HUDEP-2 (cell line): ENCODE measurements around the gene CAPSL.
"Not testable (repeated sequence)": the region's sequence is repeated elsewhere in the genome, so short reads cannot be mapped to it uniquely, and the experiment has no call there.

Experiments
- DNase-seq, 76 experiments: peaks; one replicate each; lab custom pipeline; 2025; ENCODE audit not compliant: unreplicated experiment in 76 of 76; lab: John Stamatoyannopoulos, UW

Gene CAPSL

DNA sequence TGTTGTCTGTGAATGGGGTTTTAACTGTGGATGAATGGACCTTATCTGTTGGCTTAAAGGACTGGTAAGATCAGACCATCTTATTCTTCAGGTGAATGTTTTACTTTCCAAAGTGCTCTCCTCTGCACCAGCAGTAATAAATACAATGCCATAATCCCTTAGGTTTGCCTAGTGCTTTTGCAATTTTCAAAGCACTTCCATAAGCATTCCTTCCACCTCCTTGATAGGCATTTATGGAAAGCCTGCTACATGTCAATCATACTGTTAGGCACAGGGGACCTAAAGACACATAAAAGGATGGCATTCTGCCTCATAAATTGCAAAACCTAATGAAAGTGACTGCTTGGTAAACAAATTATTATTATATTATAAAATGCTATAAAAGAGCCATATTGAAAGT lies 60.3 kb downstream of the CAPSL start:
- DNase-seq: no peak

DNA sequence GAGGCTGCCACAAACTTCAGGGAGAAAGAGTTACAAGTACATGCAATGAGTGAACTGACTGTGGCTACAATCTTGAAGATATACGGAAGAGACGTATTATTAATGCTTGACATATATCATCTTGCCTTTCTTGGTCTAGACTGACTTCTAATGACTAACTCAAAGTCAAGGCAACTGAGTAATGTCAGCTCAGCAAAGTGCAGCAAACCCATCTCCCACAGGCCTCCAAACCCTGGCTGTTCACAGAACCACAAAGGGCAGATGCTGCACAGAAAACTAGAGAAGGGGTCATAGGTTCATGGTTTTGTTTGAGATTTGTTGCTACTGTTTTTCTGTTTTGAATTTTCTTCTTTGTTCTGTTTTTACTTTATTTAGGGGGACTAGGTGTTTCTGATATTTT lies 60.8 kb downstream of the CAPSL start:
- no peak for DNase-seq

DNA sequence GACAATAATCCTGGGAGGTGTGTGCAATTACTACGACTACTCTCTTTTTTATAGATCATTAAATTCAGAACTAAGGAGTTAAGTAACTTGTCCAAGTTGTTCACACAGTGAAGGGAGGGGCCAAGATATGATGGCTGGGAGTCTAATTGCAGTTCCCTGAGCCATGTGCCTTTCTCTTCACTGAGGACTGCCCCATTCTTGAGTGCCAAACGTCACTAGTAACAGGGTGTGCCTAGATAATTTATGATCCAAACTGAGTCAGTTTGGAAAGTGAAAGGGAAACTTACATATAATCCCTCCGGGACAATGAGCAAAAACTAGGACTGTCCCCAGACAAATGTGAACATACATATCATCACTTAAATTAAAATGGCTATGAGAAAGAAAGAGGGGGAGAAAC lies 61.5 kb downstream of the CAPSL start:
- no peak for DNase-seq

DNA sequence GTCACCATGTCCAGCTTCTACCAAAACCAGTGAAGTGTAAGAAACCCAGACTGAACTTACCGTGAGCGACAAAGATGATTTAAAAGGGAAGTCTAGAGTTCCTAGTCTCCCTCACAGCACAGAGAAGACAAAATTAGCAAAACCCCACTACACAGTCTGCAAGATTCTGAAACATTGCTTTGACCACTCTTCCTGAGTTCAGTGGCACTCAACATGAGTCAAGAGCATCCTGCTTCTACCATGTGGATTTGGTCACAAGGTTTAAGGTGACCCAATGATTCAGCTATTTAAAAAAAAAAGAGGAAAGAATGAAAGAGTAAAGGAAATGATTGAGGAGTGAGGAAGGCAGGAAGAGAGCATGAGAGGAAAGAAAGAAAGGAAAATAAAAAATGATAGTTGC lies 62.0 kb downstream of the CAPSL start:
- DNase-seq: no peak

DNA sequence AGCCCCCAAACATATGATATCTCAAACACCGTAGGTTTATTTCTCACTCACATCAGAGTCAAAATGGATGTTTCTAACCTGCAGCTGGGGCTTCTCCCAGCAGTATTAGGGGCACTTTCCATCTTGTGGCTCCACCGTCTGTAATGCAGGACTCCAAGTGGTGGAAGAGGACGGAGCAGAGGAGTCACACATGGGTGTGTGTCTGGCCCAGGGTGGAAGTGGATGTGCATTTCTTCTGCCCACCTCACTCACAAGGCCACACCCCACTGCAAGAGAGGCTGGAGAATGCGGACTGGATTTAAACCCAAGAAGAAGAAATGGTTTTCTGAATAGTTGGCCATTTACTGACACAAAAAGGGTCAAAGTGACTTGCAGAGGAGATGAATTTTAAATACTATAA lies 67.8 kb downstream of the CAPSL start:
- DNase-seq: no peak

DNA sequence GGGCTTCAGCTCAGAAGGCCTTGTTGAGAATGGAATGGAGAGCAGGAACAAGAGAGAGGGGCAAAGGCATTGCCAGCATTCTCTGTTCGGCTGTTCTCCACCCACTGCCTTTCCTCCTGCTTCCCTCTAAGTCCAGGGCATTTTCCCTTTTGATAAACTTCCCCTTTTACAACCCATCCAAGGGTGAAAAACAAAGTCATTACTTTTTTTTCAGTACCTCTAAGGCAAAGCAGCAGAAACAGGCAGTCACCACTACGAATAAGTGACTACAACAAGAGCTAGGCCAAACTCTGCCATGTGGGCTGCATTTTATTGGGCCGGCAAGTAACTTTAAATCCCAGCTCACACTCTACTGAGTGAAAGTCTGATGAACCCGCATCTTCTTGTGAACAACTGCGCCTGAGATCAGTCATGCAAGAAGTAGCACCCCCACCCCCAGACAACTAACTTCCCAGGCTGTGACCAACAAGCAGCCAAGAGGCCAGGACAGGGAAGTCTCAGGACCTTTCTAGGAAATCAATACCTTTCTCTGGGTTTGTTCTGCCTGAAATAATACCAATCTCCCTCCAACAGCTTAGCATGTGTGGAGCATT lies 68.6 kb downstream of the CAPSL start:
- no peak for DNase-seq

DNA sequence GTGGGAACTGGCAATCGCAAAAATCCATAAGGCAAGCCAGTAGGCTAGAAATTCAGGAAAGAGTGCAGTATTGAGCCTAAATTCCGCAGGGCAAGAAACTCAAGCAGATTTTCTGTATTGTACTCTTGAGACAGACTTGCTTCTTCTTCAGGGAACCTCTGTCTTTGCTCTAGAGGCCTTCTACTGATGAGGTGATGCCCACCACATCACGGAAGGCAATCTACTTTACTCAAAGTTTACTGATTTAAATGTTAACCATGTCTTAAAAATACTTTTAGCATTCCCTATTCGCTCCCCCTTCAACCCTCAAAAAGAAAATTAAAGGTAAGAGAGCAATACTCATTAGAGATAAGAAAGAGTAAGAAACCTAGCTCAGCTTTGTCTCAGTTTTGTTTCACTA lies 70.4 kb downstream of the CAPSL start:
- no peak for DNase-seq

DNA sequence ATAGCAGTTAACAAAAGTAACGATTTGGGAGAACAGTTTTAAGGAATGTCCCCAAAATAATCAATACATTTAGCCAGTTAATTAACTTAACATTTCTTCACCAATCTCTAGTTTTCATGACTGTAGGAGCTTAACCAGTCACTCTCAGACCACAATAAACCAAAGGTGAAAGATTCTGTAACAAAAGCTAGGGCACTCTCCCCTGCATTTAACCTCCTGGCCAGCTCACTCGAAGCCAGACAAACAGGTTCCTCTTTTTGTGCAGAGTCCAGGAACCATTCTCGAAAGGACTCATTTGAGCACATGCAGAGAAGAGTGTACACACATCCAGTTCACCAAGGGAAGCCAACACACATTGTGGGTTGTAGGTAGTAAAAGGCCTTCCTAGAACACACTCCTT lies 75.3 kb downstream of the CAPSL start:
- DNase-seq: no peak

DNA sequence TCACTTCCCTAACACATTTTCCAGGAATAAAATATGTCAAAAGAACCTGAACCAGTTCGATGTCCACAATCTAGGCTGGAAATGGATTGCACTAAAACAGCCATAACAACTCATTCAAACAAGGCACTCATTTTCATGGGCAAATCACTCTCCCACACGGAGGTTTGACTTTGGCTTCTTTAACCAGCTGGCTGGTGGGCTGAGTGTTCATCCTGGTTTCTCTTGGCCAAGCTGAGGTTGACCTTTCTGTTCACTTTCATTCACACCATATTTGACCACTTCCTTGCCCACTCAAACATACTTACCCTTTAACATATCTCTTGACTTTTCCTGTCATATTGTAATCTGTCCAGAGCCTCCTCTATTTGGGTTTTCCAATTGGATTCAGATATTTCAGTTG lies 76.3 kb downstream of the CAPSL start:
- DNase-seq: no peak

DNA sequence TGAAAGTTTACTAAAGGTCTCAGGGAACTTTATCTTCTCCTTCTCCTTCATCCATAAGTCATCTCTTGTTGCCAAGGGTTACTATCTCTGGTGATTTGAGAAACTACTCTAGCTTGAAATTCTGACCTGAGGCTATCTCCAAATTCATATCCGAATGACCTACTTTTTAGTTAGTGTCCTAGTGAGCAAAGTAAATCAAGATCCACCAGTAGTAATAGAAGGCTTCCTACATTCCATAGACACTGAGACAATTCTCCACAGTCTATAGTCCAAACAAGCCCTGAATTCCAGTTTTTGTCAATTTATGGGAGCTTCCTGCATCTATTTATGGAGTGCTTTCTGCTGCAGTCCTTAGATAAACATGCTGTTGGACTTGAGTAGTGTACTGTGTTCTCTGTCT lies 76.7 kb downstream of the CAPSL start:
- DNase-seq: no peak

DNA sequence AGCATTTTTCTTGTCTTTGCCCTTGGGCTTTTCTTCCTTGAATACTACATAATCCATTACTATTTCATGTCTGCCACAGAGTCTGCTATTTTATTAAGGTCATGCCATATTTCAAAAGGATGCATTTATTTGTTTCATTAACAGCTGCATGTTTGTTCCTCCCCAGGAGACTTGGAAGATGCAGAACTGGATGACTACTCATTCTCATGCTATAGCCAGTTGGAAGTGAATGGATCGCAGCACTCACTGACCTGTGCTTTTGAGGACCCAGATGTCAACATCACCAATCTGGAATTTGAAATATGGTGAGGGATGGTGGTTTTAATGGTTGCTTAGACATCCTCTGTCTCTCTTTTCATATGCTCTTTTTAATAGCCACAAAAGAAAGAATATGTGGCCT lies 77.7 kb downstream of the CAPSL start:
- DNase-seq: no peak

DNA sequence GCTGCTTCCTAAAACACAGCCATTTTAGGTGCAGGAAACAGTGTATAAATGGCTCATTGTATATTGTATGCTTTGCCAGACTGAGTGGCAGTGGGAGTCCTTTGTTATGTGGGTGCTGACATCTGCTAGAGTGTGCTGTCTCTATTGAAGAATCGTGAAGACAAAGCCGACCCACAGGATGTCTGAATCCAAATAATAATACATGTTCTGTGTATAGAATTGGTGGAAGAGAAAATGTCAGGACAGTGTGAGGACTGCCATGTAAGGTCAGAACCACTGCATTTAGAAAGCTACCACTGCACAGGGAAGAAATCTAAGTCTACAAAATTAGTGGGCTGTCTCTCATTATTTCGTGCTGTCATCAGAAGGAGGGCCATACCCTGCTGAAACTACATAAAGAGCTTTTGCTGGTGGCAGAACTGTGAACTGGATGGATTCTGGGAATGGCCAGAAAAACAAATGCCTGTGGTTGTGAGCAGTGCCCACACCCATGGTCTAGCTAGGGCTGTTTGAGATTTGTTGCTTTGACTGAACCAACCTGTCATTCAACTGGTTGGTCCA lies 79.2 kb downstream of the CAPSL start:
- DNase-seq: no peak

DNA sequence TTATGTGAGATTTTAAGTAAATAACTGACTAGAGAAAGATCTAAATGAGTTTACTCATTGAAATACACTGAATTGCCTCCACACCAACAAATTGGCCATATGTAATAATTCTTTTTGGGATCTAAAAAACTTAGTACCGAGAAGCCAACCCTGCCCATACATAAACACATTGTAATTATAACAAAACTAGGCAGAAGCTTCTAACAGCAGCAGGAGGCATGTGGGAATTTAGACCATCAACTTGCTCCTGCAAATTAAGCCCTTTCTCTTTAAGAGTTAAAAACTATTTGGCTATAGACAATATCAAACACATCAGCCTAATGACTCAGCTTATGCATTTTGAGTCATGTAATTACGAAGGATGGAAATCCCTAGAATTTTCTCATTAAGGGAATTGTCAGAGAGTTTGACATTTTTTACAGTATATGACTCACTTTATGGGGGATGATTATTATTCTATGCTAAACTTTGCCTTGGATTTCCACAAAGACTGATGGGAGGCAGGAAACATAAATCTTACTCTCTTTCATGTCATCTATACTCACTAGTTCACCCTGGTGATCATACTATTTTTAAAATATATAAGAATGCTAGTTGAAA lies 80.7 kb downstream of the CAPSL start:
- no peak for DNase-seq

DNA sequence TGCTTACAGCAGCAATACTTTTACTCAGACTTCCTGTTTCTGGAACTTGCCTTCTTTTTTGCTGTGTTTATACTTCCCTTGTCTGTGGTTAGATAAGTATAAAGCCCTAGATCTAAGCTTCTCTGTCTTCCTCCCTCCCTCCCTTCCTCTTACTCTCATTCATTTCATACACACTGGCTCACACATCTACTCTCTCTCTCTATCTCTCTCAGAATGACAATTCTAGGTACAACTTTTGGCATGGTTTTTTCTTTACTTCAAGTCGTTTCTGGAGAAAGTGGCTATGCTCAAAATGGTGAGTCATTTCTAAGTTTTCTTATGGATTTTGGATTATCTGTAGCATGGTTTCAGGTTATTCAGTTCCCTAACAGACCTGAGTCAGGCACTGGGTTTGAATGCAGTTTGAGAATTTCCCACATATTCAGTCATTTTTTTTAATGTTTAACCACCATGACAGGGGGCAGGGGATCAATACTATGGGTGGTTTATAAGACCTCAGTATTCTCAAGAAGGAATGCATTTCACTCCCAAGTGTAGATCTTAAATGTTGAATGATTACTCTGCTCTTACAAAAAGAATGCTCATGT lies 81.6 kb downstream of the CAPSL start, which contains the start of gene IL7R:
Gene IL7R, plus strand, starts transcription at position 127 of the 587 bp plus-strand sequence. Its CDS starts 87 bp downstream, at position 214.
- no peak for DNase-seq

DNA sequence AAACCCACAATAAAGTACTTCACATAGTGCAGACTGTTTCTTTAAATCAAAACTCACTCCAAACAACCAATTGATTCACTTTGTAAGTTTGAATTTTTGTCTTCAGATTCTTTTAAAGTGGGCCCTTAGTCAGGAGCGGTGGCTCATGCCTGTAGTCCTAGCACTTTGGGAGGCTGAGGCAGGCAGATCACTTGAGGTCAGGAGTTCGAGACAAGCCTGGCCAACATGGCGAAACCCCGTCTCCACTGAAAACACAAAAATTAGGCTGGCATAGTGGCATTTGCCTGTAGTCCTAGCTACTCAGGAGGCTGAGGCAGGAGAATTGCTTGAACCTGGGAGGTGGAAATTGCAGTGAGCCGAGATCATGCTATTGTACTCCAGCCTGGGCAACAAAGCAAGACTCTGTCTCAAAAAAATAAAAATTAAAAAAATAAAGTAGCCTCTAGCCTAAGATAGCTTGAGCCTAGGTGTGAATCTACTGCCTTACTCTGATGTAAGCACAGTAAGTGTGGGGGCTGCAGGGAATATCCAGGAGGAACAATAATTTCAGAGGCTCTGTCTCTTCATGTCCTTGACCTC lies 82.1 kb downstream of the CAPSL start:
- not testable (repeated sequence) for DNase-seq

DNA sequence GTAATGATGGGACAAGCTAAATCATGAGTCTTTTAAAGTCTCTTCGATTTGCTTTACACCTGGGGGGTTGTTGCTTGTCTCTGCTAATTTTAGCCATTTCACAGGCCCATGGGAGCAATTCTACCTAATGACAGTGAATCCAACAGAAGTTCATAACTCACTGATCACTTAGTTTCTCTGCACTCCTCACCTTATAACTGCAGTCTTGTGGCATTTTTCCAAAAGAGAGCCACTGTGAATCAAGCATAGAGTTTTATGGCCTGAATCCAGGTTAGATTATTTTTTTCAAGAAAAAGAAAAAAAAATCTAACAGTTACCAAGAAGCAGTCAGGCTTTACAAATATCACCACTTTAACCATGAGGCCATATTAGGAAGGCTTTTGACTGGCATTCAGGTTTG lies 83.2 kb downstream of the CAPSL start:
- DNase-seq: no peak
